Endometrial microvascular endothelial cells (primary cell): ENCODE data around the gene CFAP97D1. TPM values are rescaled to one million over a fixed set of nuclear protein-coding genes. Genes with fewer than 3 reads are reported as not detected.
"Not testable (repeated sequence)": the region's sequence is repeated elsewhere in the genome, so short reads cannot be mapped to it uniquely, and the experiment has no call there.

Source experiments
- in situ Hi-C: cut with HindIII; loops from 2 replicates; pipeline ENCODE4 v1.10.0; 2017; ENCODE audit warnings: low sequenced_read_pairs, low pct_unique_long_range_greater_than_20kb; ENCODE audit errors: inconsistent ontology term
- total RNA-seq: library from RNA; depleted of rRNA; stranded (reverse); fragments of >200 nt; gene quantifications from one replicate; pipeline ENCODE4 v1.2.3, GENCODE V29; 2015; ENCODE audit errors: inconsistent ontology term

Gene CFAP97D1
- total RNA-seq, 1 donor from 2014 or later = not detected

DNA sequence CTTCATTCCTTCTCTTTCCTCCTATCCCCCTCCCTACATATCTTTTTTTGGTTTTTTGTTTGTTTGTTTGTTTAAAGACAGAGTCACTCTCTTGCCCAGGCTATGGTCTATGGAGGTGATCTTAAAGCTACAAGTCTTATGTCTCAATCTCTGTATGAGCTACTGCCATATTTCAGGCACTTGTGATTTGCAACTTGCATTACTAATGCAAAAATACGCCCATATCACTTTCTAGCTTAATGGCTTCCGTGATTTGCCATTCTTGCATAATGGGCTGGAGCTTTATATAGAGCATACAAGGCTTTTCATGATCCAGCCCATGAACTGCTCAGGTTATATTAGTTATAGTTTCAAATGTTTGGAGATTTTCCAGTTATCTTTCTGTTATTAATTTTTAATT is 7.5 kb downstream of the CFAP97D1 start:
- in situ Hi-C loops = no loop called here

- in situ Hi-C loops = no loop called here
Measured at GRCh38 chr17:43788540-43788939, 8.3 kb downstream of the CFAP97D1 start.

DNA sequence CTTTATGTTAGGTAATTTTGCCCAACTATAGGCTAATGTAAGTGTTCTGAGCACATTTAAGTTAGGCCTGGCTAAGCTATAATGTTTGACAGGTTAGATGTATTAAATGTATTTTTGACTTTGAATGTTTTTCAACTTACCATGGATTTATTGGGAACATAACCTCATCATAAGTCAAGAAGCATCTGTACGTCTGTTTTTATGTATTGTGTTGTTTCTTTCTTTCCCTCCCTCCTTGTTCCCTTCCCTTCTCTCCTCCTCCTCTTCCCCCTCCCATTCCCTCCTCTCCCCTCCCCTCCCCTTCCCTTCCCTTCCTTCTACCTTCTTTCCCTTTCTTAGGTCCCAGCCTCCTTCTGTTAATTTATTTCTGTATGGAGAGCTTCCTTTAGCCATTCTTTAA is 9.2 kb downstream of the CFAP97D1 start:
- in situ Hi-C loops = no loop called here

- in situ Hi-C loops = no loop called here
Measured at GRCh38 chr17:43790311-43790940, 10.2 kb downstream of the CFAP97D1 start.

DNA sequence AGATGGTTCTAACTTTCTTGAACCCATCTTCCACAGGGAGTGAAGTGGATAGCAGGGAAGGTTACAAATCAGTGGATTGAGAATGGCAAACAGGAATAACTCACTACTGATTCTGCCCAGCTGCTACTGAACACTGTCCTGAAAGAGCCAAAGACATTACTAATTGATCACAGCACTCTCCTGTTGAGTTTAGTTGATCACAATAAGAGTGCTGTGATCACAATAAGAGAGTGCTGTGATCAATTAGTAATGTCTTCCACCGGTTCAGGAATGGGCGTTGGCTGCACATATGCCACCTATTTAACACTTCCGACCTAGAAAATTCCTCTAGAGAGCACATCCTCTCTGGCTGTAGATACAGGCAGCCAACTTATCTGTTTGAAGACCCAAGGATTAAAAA is 11.4 kb downstream of the CFAP97D1 start:
- in situ Hi-C loops = no loop called here

DNA sequence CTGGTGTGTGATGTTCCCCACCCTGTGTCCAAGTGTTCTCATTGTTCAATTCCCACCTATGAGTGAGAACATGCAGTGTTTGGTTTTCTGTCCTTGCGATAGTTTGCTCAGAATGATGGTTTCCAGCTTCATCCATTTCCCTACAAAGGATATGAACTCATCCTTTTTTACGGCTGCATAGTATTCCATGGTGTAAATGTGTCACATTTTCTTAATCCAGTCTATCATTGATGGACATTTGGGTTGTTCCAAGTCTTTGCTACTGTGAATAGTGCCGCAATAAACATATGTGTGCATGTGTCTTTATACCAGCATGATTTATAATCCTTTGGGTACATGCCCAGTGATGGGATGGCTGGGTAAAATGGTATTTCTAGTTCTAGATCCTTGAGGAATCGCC is 12.4 kb downstream of the CFAP97D1 start:
- in situ Hi-C loops = not testable (repeated sequence)

- in situ Hi-C loops = not testable (repeated sequence)
Measured at GRCh38 chr17:43798024-43798423, 17.8 kb downstream of the CFAP97D1 start.

DNA sequence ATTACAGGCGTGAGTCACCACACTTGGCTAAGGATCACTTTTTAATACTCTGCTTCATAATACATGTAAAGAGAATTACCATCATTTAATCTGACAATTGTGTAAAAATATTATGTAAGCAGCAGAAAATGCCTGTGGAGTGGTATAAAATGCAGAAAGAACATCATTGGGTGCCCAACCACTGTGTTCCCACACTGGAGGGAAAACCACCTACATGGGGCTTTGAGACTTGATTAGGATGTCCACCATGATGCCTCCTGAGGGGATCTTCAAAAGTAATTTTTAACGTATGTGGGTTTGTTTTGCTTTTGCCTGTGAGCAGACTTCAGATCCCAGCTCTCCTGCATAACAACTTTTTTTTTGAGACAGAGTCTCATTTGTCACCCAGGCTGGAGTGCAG is 18.8 kb downstream of the CFAP97D1 start:
- in situ Hi-C loops = no loop called here

- in situ Hi-C loops = no loop called here
Measured at GRCh38 chr17:43800736-43801135, 20.5 kb downstream of the CFAP97D1 start.

- in situ Hi-C loops = no loop called here
Measured at GRCh38 chr17:43801844-43802243, 21.6 kb downstream of the CFAP97D1 start.

GRCh38 chr17:43803758-43804157 is 23.5 kb downstream of the CFAP97D1 start:
- in situ Hi-C loops = no loop called here

DNA sequence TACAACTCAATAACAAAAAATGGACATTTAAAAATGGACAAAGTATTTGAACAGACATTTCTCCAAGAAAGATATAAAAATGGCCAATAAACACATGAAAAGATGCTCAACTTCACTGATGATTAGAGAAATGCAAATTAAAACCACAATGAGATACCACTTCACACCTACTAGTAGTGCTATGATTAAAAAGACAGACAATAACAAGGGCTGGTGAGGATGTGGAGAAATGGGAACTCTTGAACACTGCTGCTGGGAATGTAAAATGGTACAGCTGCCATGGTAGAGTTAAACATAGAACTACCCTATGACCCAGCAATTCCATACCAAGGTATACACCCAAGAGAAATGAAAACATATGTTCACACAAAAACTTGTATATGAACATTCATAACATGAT is 24.9 kb downstream of the CFAP97D1 start:
- in situ Hi-C loops = no loop called here

- in situ Hi-C loops = no loop called here
Measured at GRCh38 chr17:43808076-43808475, 27.8 kb downstream of the CFAP97D1 start.

DNA sequence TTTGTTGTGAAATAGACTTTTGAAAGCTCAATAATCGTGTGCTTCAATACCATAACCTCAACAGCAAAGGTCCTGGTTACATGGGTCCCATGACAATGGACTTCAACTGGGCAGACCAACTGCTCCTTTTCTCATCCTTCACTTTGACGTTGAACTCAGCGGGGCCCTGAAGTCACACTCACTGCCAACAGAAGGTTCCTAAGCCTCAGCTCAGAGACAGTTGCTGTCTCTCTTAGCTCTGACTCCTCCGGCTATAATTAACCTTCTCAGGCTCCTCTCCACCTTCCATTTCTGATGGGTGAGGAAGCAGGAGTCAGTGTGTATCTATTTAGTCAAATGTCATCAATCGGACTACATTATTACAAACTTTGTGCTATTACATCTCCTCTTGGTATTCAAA is 28.9 kb downstream of the CFAP97D1 start:
- in situ Hi-C loops = no loop called here

- in situ Hi-C loops = no loop called here
Measured at GRCh38 chr17:43810226-43810715, 30.0 kb downstream of the CFAP97D1 start.

DNA sequence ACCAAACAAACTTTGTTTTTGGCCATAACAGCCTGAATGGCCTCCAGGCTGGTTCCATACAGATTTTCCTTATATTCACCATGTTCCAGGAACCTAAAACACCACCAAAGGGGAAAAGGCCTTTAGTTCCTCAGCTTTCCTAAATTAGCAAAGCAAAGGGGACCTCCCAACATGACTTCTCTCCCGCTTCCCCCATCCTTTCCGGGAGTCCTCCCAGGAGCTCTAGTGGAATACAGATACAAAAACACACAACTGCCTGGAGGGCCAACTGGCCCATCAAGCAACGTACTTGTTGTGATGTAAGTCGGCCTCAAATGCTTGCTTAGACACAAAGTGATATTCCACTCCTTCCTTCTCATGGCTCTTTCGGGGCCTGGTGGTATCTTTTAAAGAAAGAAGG is 30.6 kb downstream of the CFAP97D1 start:
- in situ Hi-C loops = no loop called here

DNA sequence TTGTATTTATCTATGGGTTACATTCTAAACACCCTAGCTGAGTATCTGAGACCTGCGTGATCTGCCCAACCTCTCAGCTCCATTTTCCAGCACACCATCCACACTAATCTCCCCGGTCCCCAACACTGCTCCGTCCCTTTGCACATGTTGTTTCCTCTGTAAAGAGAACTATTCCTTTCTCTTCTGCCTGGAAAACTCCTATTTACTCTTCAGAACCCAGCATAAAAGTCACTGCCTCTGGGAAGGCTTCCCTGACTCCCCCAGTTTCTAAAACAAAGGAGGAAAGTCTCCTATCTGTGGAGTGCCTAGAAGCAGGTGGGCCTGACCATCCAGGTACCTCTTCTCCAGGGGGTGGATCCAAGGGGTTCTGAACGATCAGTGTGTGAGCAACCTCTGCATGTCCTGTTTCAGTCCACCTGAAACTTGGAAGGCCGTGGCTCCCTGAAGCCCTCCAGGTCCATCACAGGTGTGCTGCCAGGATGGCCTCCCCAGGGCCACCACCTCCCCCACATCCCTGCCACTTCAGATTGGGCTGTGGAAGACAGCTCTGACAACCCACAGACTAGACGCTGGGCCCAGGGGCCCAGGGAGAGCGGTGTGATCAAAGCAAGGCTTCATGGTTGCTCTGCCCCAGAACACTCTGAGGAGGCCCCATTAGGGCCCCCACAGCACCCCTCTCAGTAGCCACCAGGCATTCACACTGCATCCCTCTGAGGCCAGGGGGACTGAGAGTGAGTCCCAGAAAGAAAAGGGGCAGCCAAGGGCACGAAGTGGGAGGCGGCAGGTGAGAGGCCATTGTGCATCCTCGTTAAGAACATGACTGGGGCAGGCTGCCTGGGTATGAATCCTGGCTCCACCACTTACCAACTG is 32.4 kb downstream of the CFAP97D1 start:
- in situ Hi-C loops = no loop called here

DNA sequence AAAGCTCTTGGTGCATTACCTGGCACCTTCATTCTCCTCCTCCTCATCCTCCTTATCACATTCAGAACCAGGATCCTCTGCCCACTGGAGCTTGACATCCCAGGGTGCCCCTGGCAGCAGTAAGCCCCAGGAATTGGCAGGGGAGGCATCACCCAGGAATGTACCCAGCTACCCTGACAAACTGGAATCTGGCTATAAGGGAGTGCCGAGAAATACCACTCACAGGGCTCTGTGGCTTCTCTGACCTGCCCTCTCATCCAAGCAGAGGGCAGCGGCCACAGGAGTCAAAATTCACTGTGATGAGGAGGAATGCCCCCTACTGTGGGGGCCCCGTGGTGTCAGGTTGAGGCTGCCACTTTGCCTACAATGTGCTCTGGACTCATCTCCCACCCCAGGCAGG is 33.2 kb downstream of the CFAP97D1 start:
- in situ Hi-C loops = no loop called here

DNA sequence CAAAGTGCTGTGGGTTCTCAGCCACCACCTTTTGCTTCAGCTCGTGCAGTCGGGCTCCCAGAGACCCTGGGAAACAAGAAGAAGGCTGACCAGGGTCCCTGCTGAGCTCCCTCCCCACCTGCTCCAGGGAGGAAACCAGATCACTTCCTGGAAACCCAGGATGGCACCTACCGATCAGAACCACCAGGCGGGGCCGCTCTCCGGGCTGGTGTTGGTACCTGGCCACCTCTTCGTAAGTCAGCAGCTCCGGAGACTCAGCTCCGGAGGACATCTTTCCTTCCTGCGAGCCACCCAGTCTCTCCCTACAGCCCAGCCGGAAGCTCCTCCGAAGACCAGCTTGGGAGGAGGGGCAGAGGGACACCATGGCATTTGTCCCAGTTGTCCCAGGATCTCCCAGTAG is 33.8 kb downstream of the CFAP97D1 start:
- in situ Hi-C loops = no loop called here

GRCh38 chr17:43814714-43815113 is 34.5 kb downstream of the CFAP97D1 start:
- in situ Hi-C loops = no loop called here
